ENCODE results near the gene VTI1A. TPM values are rescaled to one million over a fixed set of nuclear protein-coding genes. Genes with fewer than 3 reads are reported as not detected.

The VTI1A gene
- total RNA-seq, 1 experiment from 2014 or later = 22.0 TPM

- Histone ChIP-seq H4K20me1 (ENCODE audit: control insufficient read depth, insufficient read depth, insufficient read length) (no peaks in the 10 kb centered on the region), H3K27ac (ENCODE audit: insufficient read length, low read depth, low read length) (no peak overlapping the region), H2BK15ac (ENCODE audit: low read depth, low read length) (no peak overlapping the region), H2BK5ac (ENCODE audit: insufficient read length, low read length) (no peak overlapping the region), H3K56ac (ENCODE audit: insufficient read length, low read depth, low read length) (no peak overlapping the region), H2BK120ac (ENCODE audit: low read depth, low read length, poor library complexity, severe bottlenecking) (no peak overlapping the region), H3K79me1 (ENCODE audit: insufficient read depth, low read depth, low read length, poor library complexity, severe bottlenecking) (no peaks in the 10 kb centered on the region), H3K9ac (ENCODE audit: extremely low read depth, insufficient read length, low read length) (no peak overlapping the region), H4K8ac (replicated peaks; ENCODE audit: insufficient read length, low read depth, low read length) (no peak overlapping the region), H3K23ac (ENCODE audit: insufficient read length, low read depth, low read length) (no peak overlapping the region), H3K4ac (ENCODE audit: low read depth, low read length) (no peak overlapping the region), H3K9me3 (ENCODE audit: control insufficient read depth, low read depth, low read length) (no peaks in the 10 kb centered on the region), H3K4me1 (ENCODE audit: insufficient read depth, low read length) (no peaks in the 10 kb centered on the region), H3K18ac (ENCODE audit: insufficient read length, low read depth, low read length) (no peak overlapping the region), H2BK12ac (ENCODE audit: insufficient read length, low read depth, low read length) (no peak overlapping the region), H3T11ph (ENCODE audit: low read length) (no peak overlapping the region), H2AFZ (ENCODE audit: low read length) (no peak overlapping the region), H2AK5ac (ENCODE audit: insufficient read length, low read length) (no peak overlapping the region), H3K79me2 (ENCODE audit: insufficient read depth, low read length) (no peaks in the 10 kb centered on the region), H3K14ac (ENCODE audit: insufficient read depth, low read length) (no peak overlapping the region), H3K27me3 (ENCODE audit: insufficient read depth, low read length) (no peaks in the 10 kb centered on the region), H3K4me2 (ENCODE audit: insufficient read depth, insufficient read length, low read length) (no peak overlapping the region), H4K91ac (ENCODE audit: insufficient read length, low read depth, low read length) (no peak overlapping the region), H4K5ac (ENCODE audit: insufficient read length, low read depth, low read length) (no peak overlapping the region), H2BK20ac (ENCODE audit: low read depth, low read length, poor library complexity, severe bottlenecking) (no peak overlapping the region), H3K23me2 (ENCODE audit: insufficient read length, low read depth, low read length, poor library complexity, severe bottlenecking) (no peaks in the 10 kb centered on the region)
- Mint-ChIP-seq H3K4me1 (no peaks in the 10 kb centered on the region), H3K27ac (no peak overlapping the region), H3K36me3 (ENCODE audit: insufficient read depth in 1 of 3, low read depth in 3 of 3) (no peaks in the 10 kb centered on the region), H3K27me3 (ENCODE audit: low read depth) (no peaks in the 10 kb centered on the region), H3K9me3 (no peaks in the 10 kb centered on the region), H3K4me3 (no peak overlapping the region)
- no peak for TF ChIP-seq CTCF (conservative IDR thresholded peaks at IDR 0.05)
- no CpG with 5 or more reads among the region's 2 CpGs for WGBS (ENCODE audit: extremely low coverage, insufficient read length, low lambda C conversion rate)
- DNase-seq = no peak
Observed at GRCh38 chr10:112484399-112484798, 37.4 kb downstream of the VTI1A start.

Measured in H9 (cell line).